ENCODE results near the gene ZNF714. TPM values are rescaled to one million over a fixed set of nuclear protein-coding genes. Genes with fewer than 3 reads are reported as not detected.

ZNF714 gene
- total and polyA plus RNA-seq, 2 of the 8 experiments (the other 6 are each of a cell fraction or from before 2014, with no cell fraction given), result 16.4 to 74.2 TPM

- TF ChIP-seq SIN3A (conservative IDR thresholded peaks at IDR 0.05 in 1 of 2, IDR thresholded peaks at IDR 0.05 in 1 of 2; ENCODE audit: low read depth in 1 of 2, low read length in 2 of 2) (peak in 1 of 2 experiments; percentile 84; a peak in 3 of 4 replicates), CHD2 (IDR thresholded peaks at IDR 0.05; ENCODE audit: low read length) (peak; percentile 75), EGR1 (IDR thresholded peaks at IDR 0.05; ENCODE audit: borderline replicate concordance, low read depth, low read length) (no peak), GTF2F1 (IDR thresholded peaks at IDR 0.05; ENCODE audit: borderline replicate concordance, low read depth, low read length) (peak; percentile 87; the same call in 1 of the 2 replicates), RBBP5 (IDR thresholded peaks at IDR 0.05; ENCODE audit: borderline replicate concordance, low read depth, low read length) (0 out of 2 replicates have a peak, but pooled peaks have one; percentile 34), SP1 (IDR thresholded peaks at IDR 0.05; ENCODE audit: low read depth, low read length) (peak; percentile 95), MAX (IDR thresholded peaks at IDR 0.05) (no peak), YY1 (IDR thresholded peaks at IDR 0.05; ENCODE audit: low read depth, low read length) (peak; percentile 90), ASH2L (IDR thresholded peaks at IDR 0.05; ENCODE audit: low read length) (peak; percentile 77), RFX5 (IDR thresholded peaks at IDR 0.05; ENCODE audit: borderline replicate concordance, low read depth, low read length) (peak; percentile 9; the same call in 1 of the 2 replicates), POLR2A (IDR thresholded peaks at IDR 0.05; ENCODE audit: control extremely low read depth in 1 of 2, low read depth in 2 of 2, low read length in 2 of 2) (peak; percentile 96 to 97), POLR2AphosphoS5 (IDR thresholded peaks at IDR 0.05; ENCODE audit: low read depth, low read length) (peak; percentile 96)
Observed at GRCh38 chr19:21082011-21082975, at the start of gene ZNF714 (continued).
